Fibroblast of villous mesenchyme (primary cell): ENCODE data around the gene TMEM135. TPM values are rescaled to one million over a fixed set of nuclear protein-coding genes. Genes with fewer than 3 reads are reported as not detected.
"Not testable (repeated sequence)": the region's sequence is repeated elsewhere in the genome, so short reads cannot be mapped to it uniquely, and the experiment has no call there.

ENCODE experiments used
- DNase-seq: peaks from one replicate; pipeline ENCODE4 v3.0.0-alpha.2; 2010; ENCODE audit warnings: low read depth
- H3K4me3 ChIP-seq: 2 replicates; pipeline ENCODE4 v1.5.1; 2011; ENCODE audit warnings: low read depth, mild to moderate bottlenecking, low read length
- total RNA-seq: library from RNA; depleted of rRNA; stranded (reverse); fragments of >200 nt; gene quantifications from 2 replicates; pipeline ENCODE4 v1.2.3, GENCODE V29; 2012
- TF ChIP-seq, protein P1 (sequence below): IDR thresholded peaks from 2 replicates; pipeline ENCODE4 v1.5.1; 2012; ENCODE audit warnings: low read depth, mild to moderate bottlenecking, low read length; ENCODE audit not compliant: insufficient read depth

Gene TMEM135
- total RNA-seq, 1 donor: 35.4 TPM

GRCh38 chr11:87179621-87180020 is 141.9 kb downstream of the TMEM135 start:
- DNase-seq: peak; percentile 78
- TF ChIP-seq, protein P1, sequence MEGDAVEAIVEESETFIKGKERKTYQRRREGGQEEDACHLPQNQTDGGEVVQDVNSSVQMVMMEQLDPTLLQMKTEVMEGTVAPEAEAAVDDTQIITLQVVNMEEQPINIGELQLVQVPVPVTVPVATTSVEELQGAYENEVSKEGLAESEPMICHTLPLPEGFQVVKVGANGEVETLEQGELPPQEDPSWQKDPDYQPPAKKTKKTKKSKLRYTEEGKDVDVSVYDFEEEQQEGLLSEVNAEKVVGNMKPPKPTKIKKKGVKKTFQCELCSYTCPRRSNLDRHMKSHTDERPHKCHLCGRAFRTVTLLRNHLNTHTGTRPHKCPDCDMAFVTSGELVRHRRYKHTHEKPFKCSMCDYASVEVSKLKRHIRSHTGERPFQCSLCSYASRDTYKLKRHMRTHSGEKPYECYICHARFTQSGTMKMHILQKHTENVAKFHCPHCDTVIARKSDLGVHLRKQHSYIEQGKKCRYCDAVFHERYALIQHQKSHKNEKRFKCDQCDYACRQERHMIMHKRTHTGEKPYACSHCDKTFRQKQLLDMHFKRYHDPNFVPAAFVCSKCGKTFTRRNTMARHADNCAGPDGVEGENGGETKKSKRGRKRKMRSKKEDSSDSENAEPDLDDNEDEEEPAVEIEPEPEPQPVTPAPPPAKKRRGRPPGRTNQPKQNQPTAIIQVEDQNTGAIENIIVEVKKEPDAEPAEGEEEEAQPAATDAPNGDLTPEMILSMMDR: no peak
- H3K4me3 ChIP-seq: no peak overlapping the region

DNA sequence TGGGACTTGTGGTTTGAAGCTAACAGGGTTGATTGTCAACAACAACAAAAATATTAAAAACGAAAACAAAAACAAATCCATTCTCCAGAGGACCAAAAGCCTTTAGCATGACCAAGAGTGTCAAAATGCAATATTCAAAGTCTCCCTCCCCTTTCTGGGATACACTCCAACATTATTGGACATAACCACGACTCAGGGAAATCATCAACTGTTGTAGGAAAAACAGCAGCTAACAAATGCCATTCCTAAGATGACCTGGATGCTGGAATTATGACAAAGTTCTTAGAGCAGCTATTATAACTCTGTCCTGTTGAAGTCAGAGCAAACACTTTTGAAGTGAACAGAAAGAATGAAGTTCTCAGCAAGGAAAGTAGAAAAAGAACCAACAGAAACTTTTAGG is 143.0 kb downstream of the TMEM135 start:
- TF ChIP-seq, protein P1: no peak

GRCh38 chr11:87181143-87181542 is 143.4 kb downstream of the TMEM135 start:
- no peak overlapping the region for H3K4me3 ChIP-seq
- no peak for DNase-seq
- TF ChIP-seq, protein P1: no peak

More for the DNA sequence above, 143.0 kb downstream of the TMEM135 start:
- no peak overlapping the region for H3K4me3 ChIP-seq
- peak; percentile 56 for DNase-seq

DNA sequence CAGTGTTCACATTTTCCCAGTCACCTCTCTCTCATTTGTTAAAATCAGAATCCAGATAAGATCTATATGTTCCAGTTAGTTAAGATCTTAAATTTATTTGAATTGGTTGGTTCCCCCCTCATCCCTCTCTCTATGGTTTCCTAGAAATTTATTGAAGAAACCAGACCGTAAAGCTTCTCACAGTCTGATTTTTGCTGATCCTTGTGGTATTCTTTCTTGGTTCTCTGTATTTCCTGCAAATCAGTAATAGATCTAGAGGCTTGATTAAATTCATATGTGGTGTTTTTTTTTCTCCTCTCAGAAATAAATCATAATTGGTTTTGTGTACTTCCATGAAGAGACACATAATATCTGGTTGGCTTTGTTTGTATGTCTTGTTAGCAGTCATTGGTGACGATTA is 147.5 kb downstream of the TMEM135 start:
- TF ChIP-seq, protein P1: no peak
- no peak overlapping the region for H3K4me3 ChIP-seq
- no peak for DNase-seq

DNA sequence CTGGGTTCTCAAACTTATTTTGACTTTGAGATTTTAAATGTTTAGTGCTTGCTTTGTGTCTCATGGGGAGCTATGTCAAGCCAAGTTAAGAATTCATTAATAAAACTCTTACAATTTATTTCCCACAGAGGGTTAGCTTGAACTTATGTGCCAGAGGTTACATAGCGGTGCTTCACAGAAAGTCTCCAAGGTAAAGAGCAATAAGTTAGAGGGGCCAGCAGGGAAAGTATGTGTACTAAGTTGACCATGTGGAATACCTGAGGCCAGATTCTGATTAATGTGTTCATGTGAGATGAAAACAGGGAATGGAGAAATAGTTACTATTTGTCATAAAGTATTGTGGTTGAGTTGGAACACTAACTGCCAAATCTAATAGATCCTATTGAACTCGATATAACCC is 149.3 kb downstream of the TMEM135 start:
- no peak overlapping the region for H3K4me3 ChIP-seq
- TF ChIP-seq, protein P1: no peak
- DNase-seq: no peak

DNA sequence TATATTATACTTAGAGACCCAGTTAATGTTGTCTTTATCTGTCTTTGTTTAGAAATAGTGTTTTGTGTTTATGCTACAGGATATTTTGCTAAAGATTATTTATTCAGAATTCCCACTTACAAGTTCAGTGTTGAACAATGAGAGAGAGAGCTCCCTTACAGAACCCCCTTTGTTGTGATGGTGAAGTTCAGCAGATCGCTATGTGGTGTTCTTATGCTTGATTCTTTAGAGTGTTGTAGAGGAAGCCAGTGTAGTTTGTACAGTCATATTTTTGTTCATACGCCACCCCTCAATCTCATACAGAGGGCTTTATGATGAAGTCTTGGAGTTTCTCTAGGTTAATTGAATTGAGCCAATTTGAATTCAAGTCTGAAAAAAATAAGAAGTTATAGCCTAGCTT is 150.2 kb downstream of the TMEM135 start:
- no peak overlapping the region for H3K4me3 ChIP-seq
- no peak for DNase-seq
- TF ChIP-seq, protein P1: no peak

- H3K4me3 ChIP-seq, DNase-seq: not testable (repeated sequence)
Observed at GRCh38 chr11:87188396-87188795, 150.7 kb downstream of the TMEM135 start.

DNA sequence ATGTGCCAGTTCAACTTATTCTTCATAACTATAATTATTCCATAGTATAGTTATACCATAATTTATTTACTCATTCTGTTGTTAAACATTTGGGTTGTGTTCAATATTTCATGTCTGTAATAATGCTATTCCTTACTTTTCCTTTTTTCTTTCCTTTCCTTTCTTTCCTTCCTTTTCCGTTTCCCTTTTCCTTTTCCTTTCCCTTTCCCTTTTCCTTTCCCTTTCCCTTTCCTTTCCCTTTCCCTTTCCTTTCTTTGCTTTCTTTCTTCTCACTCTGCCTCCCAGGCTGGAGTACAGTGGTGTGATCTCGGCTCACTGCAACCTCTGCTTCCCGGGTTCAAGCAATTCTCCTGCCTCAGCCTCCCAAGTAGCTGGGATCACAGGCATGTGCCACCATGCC is 151.2 kb downstream of the TMEM135 start:
- not testable (repeated sequence) for H3K4me3 ChIP-seq

More for the DNA sequence above, 151.2 kb downstream of the TMEM135 start:
- not testable (repeated sequence) for DNase-seq
